Inferior parietal cortex (tissue), 1 donor: ENCODE results near the gene HOXD10.

ENCODE experiments used
- DNase-seq: peaks from one replicate; pipeline ENCODE4 v3.0.0-alpha.2; 2016; ENCODE audit errors: extremely low spot score

The HOXD10 gene

GRCh38 chr2:176115883-176116813, at the start of gene HOXD10:
TSS of gene HOXD10 (plus strand) at chr2:176116778. CDS start at chr2:176116834, 56 bp downstream.
- no peak for DNase-seq

GRCh38 chr2:176067589-176068418, 48.8 kb upstream of the HOXD10 start:
- DNase-seq: no peak

- DNase-seq: no peak
Observed at GRCh38 chr2:176068419-176068832, 48.2 kb upstream of the HOXD10 start.

GRCh38 chr2:176071330-176072291, 45.0 kb upstream of the HOXD10 start:
- no peak for DNase-seq

GRCh38 chr2:176072292-176072669, 44.3 kb upstream of the HOXD10 start:
- no peak for DNase-seq

- DNase-seq: no peak
Observed at GRCh38 chr2:176072951-176073904, 43.4 kb upstream of the HOXD10 start.

GRCh38 chr2:176074919-176075425, 41.6 kb upstream of the HOXD10 start:
- DNase-seq: no peak

GRCh38 chr2:176075481-176075880, 41.1 kb upstream of the HOXD10 start:
- no peak for DNase-seq

GRCh38 chr2:176076063-176076462, 40.5 kb upstream of the HOXD10 start:
- no peak for DNase-seq

- DNase-seq: no peak
Observed at GRCh38 chr2:176076796-176077195, 39.8 kb upstream of the HOXD10 start.

GRCh38 chr2:176078541-176079284, 37.9 kb upstream of the HOXD10 start:
- DNase-seq: no peak

GRCh38 chr2:176079285-176079830, 37.2 kb upstream of the HOXD10 start:
- DNase-seq: no peak

- DNase-seq: no peak
Observed at GRCh38 chr2:176079831-176080539, 36.6 kb upstream of the HOXD10 start.

- no peak for DNase-seq
Observed at GRCh38 chr2:176080540-176081375, 35.8 kb upstream of the HOXD10 start.

- DNase-seq: no peak
Observed at GRCh38 chr2:176081376-176081836, 35.2 kb upstream of the HOXD10 start.

GRCh38 chr2:176081837-176082524, 34.6 kb upstream of the HOXD10 start:
- no peak for DNase-seq

- no peak for DNase-seq
Observed at GRCh38 chr2:176082525-176082823, 34.1 kb upstream of the HOXD10 start.
